GM18951 (cell line): Measurements from ENCODE around the gene CNGB1.
"Not testable (repeated sequence)": the region's sequence is repeated elsewhere in the genome, so short reads cannot be mapped to it uniquely, and the experiment has no call there.

ENCODE experiments used
- POLR2A ChIP-seq: IDR thresholded peaks from 4 replicates; pipeline ENCODE4 v1.6.1; 2011; ENCODE audit warnings: mild to moderate bottlenecking; ENCODE audit not compliant: insufficient read length, insufficient read depth; ENCODE audit errors: extremely low read depth
- in situ Hi-C: fragments of 300-500 bp; cut with MboI; formaldehyde crosslinking; loops from one replicate; pipeline ENCODE4 v1.12.0; 2022; ENCODE audit warnings: low sequenced_read_pairs, mixed read lengths, inconsistent platforms; ENCODE audit not compliant: unreplicated experiment

CNGB1 gene

GRCh38 chr16:57882206-57882605 is 88.7 kb downstream of the CNGB1 start:
- in situ Hi-C loops, result loop anchor here (10.0 kb wide), 1 partner anchor 127 kb away; no protein-coding TSS in a partner anchor

GRCh38 chr16:57878586-57878985 is 92.3 kb downstream of the CNGB1 start:
- in situ Hi-C loops, result no loop called here

More at GRCh38 chr16:57882206-57882605, 88.7 kb downstream of the CNGB1 start:
- TF ChIP-seq POLR2A, result no peak

GRCh38 chr16:57876210-57876609 is 94.7 kb downstream of the CNGB1 start:
- no peak for TF ChIP-seq POLR2A

More at GRCh38 chr16:57878586-57878985, 92.3 kb downstream of the CNGB1 start:
- no peak for TF ChIP-seq POLR2A

GRCh38 chr16:57875347-57875746 is 95.6 kb downstream of the CNGB1 start:
- in situ Hi-C loops, result no loop called here
- TF ChIP-seq POLR2A, result no peak

More at GRCh38 chr16:57876210-57876609, 94.7 kb downstream of the CNGB1 start:
- in situ Hi-C loops, result no loop called here

GRCh38 chr16:57873218-57873617 is 97.7 kb downstream of the CNGB1 start:
- TF ChIP-seq POLR2A, result no peak
- in situ Hi-C loops, result no loop called here

GRCh38 chr16:57872764-57873163 is 98.2 kb downstream of the CNGB1 start:
- in situ Hi-C loops, result not testable (repeated sequence)

GRCh38 chr16:57871456-57871855 is 99.5 kb downstream of the CNGB1 start:
- TF ChIP-seq POLR2A, result no peak
- in situ Hi-C loops, result no loop called here

- no peak for TF ChIP-seq POLR2A
- in situ Hi-C loops, result no loop called here
Observed at GRCh38 chr16:57870753-57871454, 100.0 kb downstream of the CNGB1 start.

GRCh38 chr16:57868913-57869520 is 101.9 kb downstream of the CNGB1 start:
- in situ Hi-C loops, result no loop called here
- TF ChIP-seq POLR2A, result no peak

- in situ Hi-C loops, result no loop called here
- no peak for TF ChIP-seq POLR2A
Observed at GRCh38 chr16:57867000-57867561, 103.8 kb downstream of the CNGB1 start.

- TF ChIP-seq POLR2A, result no peak
- in situ Hi-C loops, result no loop called here
Observed at GRCh38 chr16:57866529-57866918, 104.4 kb downstream of the CNGB1 start.

GRCh38 chr16:57865746-57866528 is 105.0 kb downstream of the CNGB1 start:
- TF ChIP-seq POLR2A, result no peak

GRCh38 chr16:57863434-57864160 is 107.3 kb downstream of the CNGB1 start:
- TF ChIP-seq POLR2A, result no peak
- in situ Hi-C loops, result no loop called here

More at GRCh38 chr16:57865746-57866528, 105.0 kb downstream of the CNGB1 start:
- in situ Hi-C loops, result no loop called here
